Activated T-cell treated with anti-CD3 and anti-CD28 coated beads, Interleukin-2, amount 50 U/mL, for 1 hour (primary cell): ENCODE measurements around the gene CSH2.
A peak's percentile ranks its signal among the peaks of the same experiment; 100 is the strongest.
"Not testable (repeated sequence)": the region's sequence is repeated elsewhere in the genome, so short reads cannot be mapped to it uniquely, and the experiment has no call there.

Experiments used
- DNase-seq: peaks from one replicate; pipeline ENCODE4 v3.0.0-alpha.2; 2020

CSH2 gene

GRCh38 chr17:63896524-63897354 is 23.3 kb upstream of the CSH2 start, which contains the start of gene CSH1:
Gene CSH1, minus strand, starts transcription at chr17:63896574. Its CDS starts 63 bp downstream, at chr17:63896511.
- DNase-seq = not testable (repeated sequence)

GRCh38 chr17:63894821-63895220 is 21.3 kb upstream of the CSH2 start:
- not testable (repeated sequence) for DNase-seq

- not testable (repeated sequence) for DNase-seq
Measured at GRCh38 chr17:63894021-63894420, 20.5 kb upstream of the CSH2 start.

GRCh38 chr17:63892316-63893037 is 19.0 kb upstream of the CSH2 start:
- not testable (repeated sequence) for DNase-seq

- DNase-seq = not testable (repeated sequence)
Measured at GRCh38 chr17:63889026-63889848, 15.8 kb upstream of the CSH2 start.

- DNase-seq = not testable (repeated sequence)
Measured at GRCh38 chr17:63885119-63885518, 11.6 kb upstream of the CSH2 start.

- not testable (repeated sequence) for DNase-seq
Measured at GRCh38 chr17:63882626-63883126, 9.2 kb upstream of the CSH2 start.

- DNase-seq = peak; percentile 54
Measured at GRCh38 chr17:63881935-63882601, 8.6 kb upstream of the CSH2 start, which contains the start of gene GH2. Gene GH2, minus strand, starts transcription at chr17:63881944. Its CDS starts 143 bp downstream, at chr17:63881801.

- DNase-seq = not testable (repeated sequence)
Measured at GRCh38 chr17:63881337-63881736, 7.9 kb upstream of the CSH2 start.

- no peak for DNase-seq
Measured at GRCh38 chr17:63880706-63881105, 7.2 kb upstream of the CSH2 start.

- DNase-seq = not testable (repeated sequence)
Measured at GRCh38 chr17:63878413-63878812, 4.9 kb upstream of the CSH2 start.

- not testable (repeated sequence) for DNase-seq
Measured at GRCh38 chr17:63874693-63875092, 1.2 kb upstream of the CSH2 start.

GRCh38 chr17:63874061-63874626 is 667 bp upstream of the CSH2 start:
- DNase-seq = not testable (repeated sequence)

GRCh38 chr17:63871646-63872365 is 1.7 kb downstream of the CSH2 start:
- not testable (repeated sequence) for DNase-seq

- DNase-seq = not testable (repeated sequence)
Measured at GRCh38 chr17:63870292-63870665, 3.2 kb downstream of the CSH2 start.

GRCh38 chr17:63869491-63870291 is 3.8 kb downstream of the CSH2 start:
- not testable (repeated sequence) for DNase-seq

GRCh38 chr17:63866625-63867024 is 6.9 kb downstream of the CSH2 start:
- DNase-seq = not testable (repeated sequence)

GRCh38 chr17:63859257-63859656 is 14.2 kb downstream of the CSH2 start:
- DNase-seq = no peak

- DNase-seq = not testable (repeated sequence)
Measured at GRCh38 chr17:63856425-63856824, 17.1 kb downstream of the CSH2 start.

- no peak for DNase-seq
Measured at GRCh38 chr17:63855185-63855584, 18.3 kb downstream of the CSH2 start.
